NCI-H774 (cell line): Measurements from ENCODE around the gene PAPLN.
"Not testable (repeated sequence)": the region's sequence is repeated elsewhere in the genome, so short reads cannot be mapped to it uniquely, and the experiment has no call there.

Experiments
- DNase-seq: peaks from one replicate; lab custom pipeline; 2025; lab: John Stamatoyannopoulos, UW

PAPLN gene

GRCh38 chr14:73237219-73237785, at the start of gene PAPLN:
TSS of gene PAPLN (plus strand) at chr14:73237506. CDS start at chr14:73239779, 2,273 bp downstream.
- no peak for DNase-seq

GRCh38 chr14:73188501-73188911, 48.8 kb upstream of the PAPLN start:
- no peak for DNase-seq

GRCh38 chr14:73189651-73190050, 47.7 kb upstream of the PAPLN start:
- no peak for DNase-seq

- DNase-seq: no peak
Observed at GRCh38 chr14:73191441-73191840, 45.9 kb upstream of the PAPLN start.

GRCh38 chr14:73194306-73194705, 43.0 kb upstream of the PAPLN start:
- DNase-seq: not testable (repeated sequence)

- no peak for DNase-seq
Observed at GRCh38 chr14:73198253-73198652, 39.1 kb upstream of the PAPLN start.

- DNase-seq: no peak
Observed at GRCh38 chr14:73203527-73203926, 33.8 kb upstream of the PAPLN start.

- no peak for DNase-seq
Observed at GRCh38 chr14:73207615-73208014, 29.7 kb upstream of the PAPLN start.

- DNase-seq: no peak
Observed at GRCh38 chr14:73208390-73208789, 28.9 kb upstream of the PAPLN start.

GRCh38 chr14:73208846-73209245, 28.5 kb upstream of the PAPLN start:
- no peak for DNase-seq

- no peak for DNase-seq
Observed at GRCh38 chr14:73209953-73210352, 27.4 kb upstream of the PAPLN start.

- no peak for DNase-seq
Observed at GRCh38 chr14:73211251-73212040, 25.9 kb upstream of the PAPLN start.

GRCh38 chr14:73216030-73216429, 21.3 kb upstream of the PAPLN start:
- DNase-seq: no peak

- DNase-seq: no peak
Observed at GRCh38 chr14:73217411-73217810, 19.9 kb upstream of the PAPLN start.

GRCh38 chr14:73220061-73220460, 17.2 kb upstream of the PAPLN start:
- no peak for DNase-seq

- no peak for DNase-seq
Observed at GRCh38 chr14:73220634-73221033, 16.7 kb upstream of the PAPLN start.

GRCh38 chr14:73221945-73222344, 15.4 kb upstream of the PAPLN start:
- no peak for DNase-seq

- no peak for DNase-seq
Observed at GRCh38 chr14:73223049-73223448, 14.3 kb upstream of the PAPLN start.

GRCh38 chr14:73225496-73225895, 11.8 kb upstream of the PAPLN start:
- DNase-seq: no peak

GRCh38 chr14:73227812-73228781, 9.2 kb upstream of the PAPLN start:
- no peak for DNase-seq

- no peak for DNase-seq
Observed at GRCh38 chr14:73230051-73230450, 7.3 kb upstream of the PAPLN start.
